HG03571 (cell line): ENCODE results near the gene CMTR2.

ENCODE experiments used
- ATAC-seq: cut with Tn5 transposase; IDR thresholded peaks from one replicate; pipeline ENCODE4 v1.9.1; 2021; ENCODE audit not compliant: unreplicated experiment

CMTR2 gene

GRCh38 chr16:71276589-71277334 is 12.4 kb downstream of the CMTR2 start:
- ATAC-seq, result no peak

GRCh38 chr16:71273384-71273783 is 15.8 kb downstream of the CMTR2 start:
- ATAC-seq, result no peak

- ATAC-seq, result no peak
These were observed 24.9 kb downstream of the CMTR2 start for GRCh38 chr16:71264299-71264698.

- no peak for ATAC-seq
These were observed 25.6 kb downstream of the CMTR2 start for GRCh38 chr16:71263582-71263981.

GRCh38 chr16:71262391-71262790 is 26.8 kb downstream of the CMTR2 start:
- ATAC-seq, result no peak

- no peak for ATAC-seq
These were observed 28.2 kb downstream of the CMTR2 start for GRCh38 chr16:71260995-71261394.

- ATAC-seq, result no peak
These were observed 30.1 kb downstream of the CMTR2 start for GRCh38 chr16:71259086-71259485.

- no peak for ATAC-seq
These were observed 30.8 kb downstream of the CMTR2 start for GRCh38 chr16:71258372-71258771.

GRCh38 chr16:71257768-71258167 is 31.4 kb downstream of the CMTR2 start:
- ATAC-seq, result no peak

GRCh38 chr16:71255721-71256120 is 33.5 kb downstream of the CMTR2 start:
- ATAC-seq, result no peak

- no peak for ATAC-seq
These were observed 34.2 kb downstream of the CMTR2 start for GRCh38 chr16:71254832-71255525.

GRCh38 chr16:71250461-71251235 is 38.6 kb downstream of the CMTR2 start:
- no peak for ATAC-seq

GRCh38 chr16:71249399-71249798 is 39.8 kb downstream of the CMTR2 start:
- no peak for ATAC-seq

GRCh38 chr16:71247478-71247877 is 41.7 kb downstream of the CMTR2 start:
- ATAC-seq, result no peak

- ATAC-seq, result no peak
These were observed 42.9 kb downstream of the CMTR2 start for GRCh38 chr16:71246309-71246708.

GRCh38 chr16:71244521-71244920 is 44.7 kb downstream of the CMTR2 start:
- ATAC-seq, result no peak

- no peak for ATAC-seq
These were observed 46.6 kb downstream of the CMTR2 start for GRCh38 chr16:71242601-71243000.

- ATAC-seq, result no peak
These were observed 47.2 kb downstream of the CMTR2 start for GRCh38 chr16:71242036-71242435.
